ENCODE results near the gene REPS1. TPM values are rescaled to one million over a fixed set of nuclear protein-coding genes. Genes with fewer than 3 reads are reported as not detected.

Gene REPS1
- total RNA-seq, 1 experiment from 2014 or later = 74.4 TPM

GRCh38 chr6:138997136-138997535, 9.1 kb upstream of the REPS1 start:
- no peak overlapping the region for H3K4me2 ChIP-seq (ENCODE audit: insufficient read depth, insufficient read length, low read length)
- no peaks in the 10 kb centered on the region for H3K79me1 ChIP-seq (ENCODE audit: insufficient read depth, low read depth, low read length, poor library complexity, severe bottlenecking)
- H3K23me2 ChIP-seq (ENCODE audit: insufficient read length, low read depth, low read length, poor library complexity, severe bottlenecking) = no peaks in the 10 kb centered on the region
- no peak overlapping the region for H3K23ac ChIP-seq (ENCODE audit: insufficient read length, low read depth, low read length)
- WGBS (ENCODE audit: extremely low coverage, insufficient read length, low lambda C conversion rate) = no CpG with 5 or more reads among the region's 5 CpGs
- no peak overlapping the region for H3K4me3 Mint-ChIP-seq
- no peaks in the 10 kb centered on the region for H3K9me3 ChIP-seq (ENCODE audit: control insufficient read depth, low read depth, low read length)
- no peak overlapping the region; a peak in 1 of 7 replicates for H3K27ac Mint-ChIP-seq
- H4K8ac ChIP-seq (replicated peaks; ENCODE audit: insufficient read length, low read depth, low read length) = no peak overlapping the region
- no peak for TF ChIP-seq CTCF (conservative IDR thresholded peaks at IDR 0.05)
- H3K9me3 Mint-ChIP-seq = no peaks in the 10 kb centered on the region
- no peaks in the 10 kb centered on the region; a peak in 1 of 7 replicates for H3K36me3 Mint-ChIP-seq (ENCODE audit: insufficient read depth in 1 of 3, low read depth in 3 of 3)
- H3K27ac ChIP-seq (ENCODE audit: insufficient read length, low read depth, low read length) = no peak overlapping the region
- no peak overlapping the region for H3K56ac ChIP-seq (ENCODE audit: insufficient read length, low read depth, low read length)
- H2BK120ac ChIP-seq (ENCODE audit: low read depth, low read length, poor library complexity, severe bottlenecking) = no peak overlapping the region
- no peak for DNase-seq
- no peak overlapping the region for H2BK20ac ChIP-seq (ENCODE audit: low read depth, low read length, poor library complexity, severe bottlenecking)
- peaks cover 36 to 43% of the 10 kb centered on the region in 2 experiments for H3K4me1 Mint-ChIP-seq
- H4K5ac ChIP-seq (ENCODE audit: insufficient read length, low read depth, low read length) = no peak overlapping the region
- H2AK5ac ChIP-seq (ENCODE audit: insufficient read length, low read length) = no peak overlapping the region
- H3K27me3 Mint-ChIP-seq (ENCODE audit: low read depth) = no peaks in the 10 kb centered on the region; the same call in 1 of the 2 replicates
- no peak overlapping the region for H3K9ac ChIP-seq (ENCODE audit: extremely low read depth, insufficient read length, low read length)
- no peak overlapping the region for H2AFZ ChIP-seq (ENCODE audit: low read length)
- no peak overlapping the region for H2BK5ac ChIP-seq (ENCODE audit: insufficient read length, low read length)
- no peak overlapping the region for H2BK12ac ChIP-seq (ENCODE audit: insufficient read length, low read depth, low read length)
- no peak overlapping the region for H3K14ac ChIP-seq (ENCODE audit: insufficient read depth, low read length)
- no peak overlapping the region for H2BK15ac ChIP-seq (ENCODE audit: low read depth, low read length)
- H3T11ph ChIP-seq (ENCODE audit: low read length) = no peak overlapping the region
- H3K79me2 ChIP-seq (ENCODE audit: insufficient read depth, low read length) = no peaks in the 10 kb centered on the region
- no peak overlapping the region for H3K4ac ChIP-seq (ENCODE audit: low read depth, low read length)
- no peaks in the 10 kb centered on the region for H3K27me3 ChIP-seq (ENCODE audit: insufficient read depth, low read length)
- no peak overlapping the region for H4K91ac ChIP-seq (ENCODE audit: insufficient read length, low read depth, low read length)
- peaks cover 3% of the 10 kb centered on the region; the same call in 1 of the 2 replicates for H3K4me1 ChIP-seq (ENCODE audit: insufficient read depth, low read length)
- H3K18ac ChIP-seq (ENCODE audit: insufficient read length, low read depth, low read length) = no peak overlapping the region
- no peaks in the 10 kb centered on the region for H4K20me1 ChIP-seq (ENCODE audit: control insufficient read depth, insufficient read depth, insufficient read length)
